ENCODE measurements around the gene SEPSECS. TPM values are rescaled to one million over a fixed set of nuclear protein-coding genes. Genes with fewer than 3 reads are reported as not detected.

The SEPSECS gene
- polyA plus RNA-seq, 4 donors: 5.7 to 23.0 (median 16.7) TPM

DNA sequence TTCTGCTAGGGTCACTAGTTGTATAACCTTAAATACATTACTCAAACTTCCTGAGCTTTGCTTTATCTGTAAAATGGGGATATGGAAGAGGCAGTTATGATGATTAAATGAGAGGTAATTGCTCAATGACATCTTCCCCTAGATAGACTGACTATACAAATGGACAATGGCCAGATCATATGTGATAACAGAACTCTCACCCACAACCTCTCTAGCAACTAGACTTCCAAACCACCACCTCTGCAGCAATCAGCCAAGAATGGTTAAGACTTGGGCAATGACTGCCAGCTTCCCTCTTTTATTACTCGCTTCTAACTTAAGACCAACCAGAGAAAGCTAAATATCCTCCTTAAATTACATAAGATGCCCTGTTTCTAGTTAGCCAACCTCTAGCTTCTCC lies 2.9 kb upstream of the SEPSECS start:
- no peak for FAIRE-seq
- H3K4me3 ChIP-seq (ENCODE audit: low read depth in 1 of 3, low read length in 3 of 3): no peak overlapping the region
- DNase-seq: no peak
- 95 to 96% (median 96%) methylated on average over 1 of the region's 1 CpG for WGBS, 3 donors
- peaks cover 0 to 7% (median 2%) of the 10 kb centered on the region in 3 donors for H3K36me3 ChIP-seq (ENCODE audit: control insufficient read depth in 3 of 3, insufficient read depth in 2 of 3, low read depth in 1 of 3, low read length in 3 of 3)
- H3K27me3 ChIP-seq (ENCODE audit: control insufficient read depth in 3 of 3, insufficient read depth in 3 of 3, low read length in 3 of 3): no peaks in the 10 kb centered on the region
- peaks cover 0 to 5% of the 10 kb centered on the region in 2 donors for H3K9me3 ChIP-seq (ENCODE audit: control insufficient read depth in 2 of 2, insufficient read depth in 1 of 2, low read depth in 1 of 2, low read length in 1 of 2)
- H3K27ac ChIP-seq (ENCODE audit: low read depth in 1 of 3, low read length in 2 of 3): no peak overlapping the region
- H3K4me1 ChIP-seq (ENCODE audit: control insufficient read depth in 3 of 3, insufficient read depth in 2 of 3, low read depth in 1 of 3, low read length in 2 of 3): peaks cover 0 to 8% (median 4%) of the 10 kb centered on the region in 3 donors

DNA sequence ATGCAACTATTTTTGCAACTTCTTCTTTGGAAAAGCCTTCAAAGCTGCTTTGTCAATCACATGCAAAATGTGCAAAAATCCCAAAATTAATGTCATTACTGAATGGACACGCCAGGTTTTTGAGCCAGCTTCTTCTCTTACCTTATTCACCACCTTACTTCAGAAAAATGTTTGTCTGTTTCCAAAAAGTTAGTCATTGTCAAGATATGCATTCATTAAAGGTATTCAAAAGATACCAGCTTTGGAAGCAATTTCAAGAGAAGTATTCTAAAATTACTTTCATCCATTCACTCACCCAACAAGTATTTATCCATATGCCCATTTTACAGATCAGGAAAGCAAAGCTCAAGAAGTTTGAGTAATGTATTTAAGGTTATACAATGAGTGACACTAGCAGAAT lies 2.3 kb upstream of the SEPSECS start:
- Histone ChIP-seq H3K9me3 (ENCODE audit: control insufficient read depth in 2 of 2, insufficient read depth in 1 of 2, low read depth in 1 of 2, low read length in 1 of 2) (peaks cover 0 to 5% of the 10 kb centered on the region in 2 donors), H3K4me1 (ENCODE audit: control insufficient read depth in 3 of 3, insufficient read depth in 2 of 3, low read depth in 1 of 3, low read length in 2 of 3) (peaks cover 0 to 8% (median 4%) of the 10 kb centered on the region in 3 donors), H3K27me3 (ENCODE audit: control insufficient read depth in 3 of 3, insufficient read depth in 3 of 3, low read length in 3 of 3) (no peaks in the 10 kb centered on the region), H3K36me3 (ENCODE audit: control insufficient read depth in 3 of 3, insufficient read depth in 2 of 3, low read depth in 1 of 3, low read length in 3 of 3) (peaks cover 0 to 7% (median 2%) of the 10 kb centered on the region in 3 donors), H3K27ac (ENCODE audit: low read depth in 1 of 3, low read length in 2 of 3) (no peak overlapping the region), H3K4me3 (ENCODE audit: low read depth in 1 of 3, low read length in 3 of 3) (no peak overlapping the region)
- 53 to 91% (median 86%) methylated on average over 1 of the region's 1 CpG for WGBS, 3 donors
- DNase-seq (no peak), FAIRE-seq (no peak)

- Histone ChIP-seq H3K4me3 (ENCODE audit: low read depth in 1 of 3, low read length in 3 of 3) (peak overlapping the region in 2 of 3 donors; percentile 76 to 94), H3K27ac (ENCODE audit: low read depth in 1 of 3, low read length in 2 of 3) (peak overlapping the region; percentile 2 to 100 (median 99)), H3K36me3 (ENCODE audit: control insufficient read depth in 3 of 3, insufficient read depth in 2 of 3, low read depth in 1 of 3, low read length in 3 of 3) (peaks cover 0 to 7% (median 2%) of the 10 kb centered on the region in 3 donors), H3K27me3 (ENCODE audit: control insufficient read depth in 3 of 3, insufficient read depth in 3 of 3, low read length in 3 of 3) (no peaks in the 10 kb centered on the region), H3K9me3 (ENCODE audit: control insufficient read depth in 2 of 2, insufficient read depth in 1 of 2, low read depth in 1 of 2, low read length in 1 of 2) (peaks cover 0 to 5% of the 10 kb centered on the region in 2 donors), H3K4me1 (ENCODE audit: control insufficient read depth in 3 of 3, insufficient read depth in 2 of 3, low read depth in 1 of 3, low read length in 2 of 3) (peaks cover 0 to 8% (median 4%) of the 10 kb centered on the region in 3 donors)
- DNase-seq (peak in 1 of 2 donors; percentile 44), FAIRE-seq (no peak)
- WGBS, 3 donors: 25 to 56% (median 37%) methylated on average over 2 of the region's 2 CpGs
These were observed 1.3 kb upstream of the SEPSECS start for GRCh38 chr4:25161593-25161950.

- H3K27me3 ChIP-seq (ENCODE audit: control insufficient read depth in 3 of 3, insufficient read depth in 3 of 3, low read length in 3 of 3): no peaks in the 10 kb centered on the region
- H3K36me3 ChIP-seq (ENCODE audit: control insufficient read depth in 3 of 3, insufficient read depth in 2 of 3, low read depth in 1 of 3, low read length in 3 of 3): peaks cover 0 to 6% (median 2%) of the 10 kb centered on the region in 3 donors
- H3K27ac ChIP-seq (ENCODE audit: low read depth in 1 of 3, low read length in 2 of 3): peak overlapping the region; percentile 80 to 100 (median 99)
- DNase-seq: peak; percentile 32 to 45
- peaks cover 0 to 2% of the 10 kb centered on the region in 2 donors for H3K9me3 ChIP-seq (ENCODE audit: control insufficient read depth in 2 of 2, insufficient read depth in 1 of 2, low read depth in 1 of 2, low read length in 1 of 2)
- FAIRE-seq: no peak
- H3K4me3 ChIP-seq (ENCODE audit: low read depth in 1 of 3, low read length in 3 of 3): peak overlapping the region; percentile 40 to 94 (median 76)
- WGBS, 3 donors: 1 to 5% (median 5%) methylated on average over 16 of the region's 16 CpGs
- H3K4me1 ChIP-seq (ENCODE audit: control insufficient read depth in 3 of 3, insufficient read depth in 2 of 3, low read depth in 1 of 3, low read length in 2 of 3): peaks cover 0 to 8% (median 4%) of the 10 kb centered on the region in 3 donors
These were observed 704 bp upstream of the SEPSECS start for GRCh38 chr4:25160714-25161592.

DNA sequence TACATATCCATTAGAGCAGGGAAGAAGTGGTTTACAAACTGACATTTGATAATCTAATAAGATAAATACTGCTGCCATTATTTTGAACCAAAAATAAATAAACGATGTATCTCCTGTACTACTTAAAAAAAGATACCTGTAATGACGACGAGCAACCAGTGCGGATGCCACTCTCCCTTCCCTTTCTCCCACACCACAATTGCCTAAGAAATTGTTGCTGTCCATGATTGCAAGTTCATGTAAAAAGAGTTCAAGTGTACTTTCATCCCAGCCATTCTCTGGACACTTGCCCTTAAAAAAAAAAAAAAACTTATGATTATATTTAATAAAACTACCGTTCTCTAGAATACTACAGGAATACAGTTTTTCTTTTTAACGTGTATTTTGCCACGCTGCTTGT lies 1.4 kb downstream of the SEPSECS start:
- WGBS, 3 donors: 87 to 93% (median 89%) methylated on average over 7 of the region's 7 CpGs
- H3K4me1 ChIP-seq (ENCODE audit: control insufficient read depth in 3 of 3, insufficient read depth in 2 of 3, low read depth in 1 of 3, low read length in 2 of 3): peaks cover 0 to 10% (median 4%) of the 10 kb centered on the region in 3 donors
- peak overlapping the region in 2 of 3 donors; percentile 99 for H3K27ac ChIP-seq (ENCODE audit: low read depth in 1 of 3, low read length in 2 of 3)
- peak overlapping the region in 1 of 3 donors; percentile 94 for H3K4me3 ChIP-seq (ENCODE audit: low read depth in 1 of 3, low read length in 3 of 3)
- peaks cover 0 to 5% (median 2%) of the 10 kb centered on the region in 3 donors for H3K36me3 ChIP-seq (ENCODE audit: control insufficient read depth in 3 of 3, insufficient read depth in 2 of 3, low read depth in 1 of 3, low read length in 3 of 3)
- H3K27me3 ChIP-seq (ENCODE audit: control insufficient read depth in 3 of 3, insufficient read depth in 3 of 3, low read length in 3 of 3): no peaks in the 10 kb centered on the region
- FAIRE-seq (no peak), DNase-seq (no peak)
- no peaks in the 10 kb centered on the region for H3K9me3 ChIP-seq (ENCODE audit: control insufficient read depth in 2 of 2, insufficient read depth in 1 of 2, low read depth in 1 of 2, low read length in 1 of 2)

GRCh38 chr4:25157081-25157480 lies 3.2 kb downstream of the SEPSECS start:
- DNase-seq (no peak), FAIRE-seq (no peak)
- Histone ChIP-seq H3K9me3 (ENCODE audit: control insufficient read depth in 2 of 2, insufficient read depth in 1 of 2, low read depth in 1 of 2, low read length in 1 of 2) (no peaks in the 10 kb centered on the region), H3K4me3 (ENCODE audit: low read depth in 1 of 3, low read length in 3 of 3) (no peak overlapping the region), H3K27me3 (ENCODE audit: control insufficient read depth in 3 of 3, insufficient read depth in 3 of 3, low read length in 3 of 3) (no peaks in the 10 kb centered on the region), H3K4me1 (ENCODE audit: control insufficient read depth in 3 of 3, insufficient read depth in 2 of 3, low read depth in 1 of 3, low read length in 2 of 3) (peaks cover 0 to 11% (median 4%) of the 10 kb centered on the region in 3 donors), H3K27ac (ENCODE audit: low read depth in 1 of 3, low read length in 2 of 3) (no peak overlapping the region), H3K36me3 (ENCODE audit: control insufficient read depth in 3 of 3, insufficient read depth in 2 of 3, low read depth in 1 of 3, low read length in 3 of 3) (peaks cover 0 to 2% (median 0%) of the 10 kb centered on the region in 3 donors)
- WGBS, 3 donors: 88 to 100% (median 93%) methylated on average over 1 of the region's 1 CpG

- no peak for FAIRE-seq
- DNase-seq: peak in 1 of 2 donors; percentile 63
- H3K27ac ChIP-seq (ENCODE audit: low read depth in 1 of 3, low read length in 2 of 3): peak overlapping the region in 1 of 3 donors; percentile 90
- H3K4me3 ChIP-seq (ENCODE audit: low read depth in 1 of 3, low read length in 3 of 3): no peak overlapping the region
- peaks cover 2 to 5% (median 3%) of the 10 kb centered on the region in 3 donors for H3K36me3 ChIP-seq (ENCODE audit: control insufficient read depth in 3 of 3, insufficient read depth in 2 of 3, low read depth in 1 of 3, low read length in 3 of 3)
- 87 to 92% (median 87%) methylated on average over 5 of the region's 5 CpGs for WGBS, 3 donors
- no peaks in the 10 kb centered on the region for H3K9me3 ChIP-seq (ENCODE audit: control insufficient read depth in 2 of 2, insufficient read depth in 1 of 2, low read depth in 1 of 2, low read length in 1 of 2)
- no peaks in the 10 kb centered on the region for H3K27me3 ChIP-seq (ENCODE audit: control insufficient read depth in 3 of 3, insufficient read depth in 3 of 3, low read length in 3 of 3)
- H3K4me1 ChIP-seq (ENCODE audit: control insufficient read depth in 3 of 3, insufficient read depth in 2 of 3, low read depth in 1 of 3, low read length in 2 of 3): peaks cover 0 to 4% (median 4%) of the 10 kb centered on the region in 3 donors
These were observed 4.3 kb downstream of the SEPSECS start for GRCh38 chr4:25155947-25156346.

GRCh38 chr4:25154594-25155265 lies 5.5 kb downstream of the SEPSECS start:
- Histone ChIP-seq H3K27me3 (ENCODE audit: control insufficient read depth in 3 of 3, insufficient read depth in 3 of 3, low read length in 3 of 3) (no peaks in the 10 kb centered on the region), H3K9me3 (ENCODE audit: control insufficient read depth in 2 of 2, insufficient read depth in 1 of 2, low read depth in 1 of 2, low read length in 1 of 2) (no peaks in the 10 kb centered on the region), H3K4me3 (ENCODE audit: low read depth in 1 of 3, low read length in 3 of 3) (peak overlapping the region in 1 of 3 donors; percentile 21), H3K27ac (ENCODE audit: low read depth in 1 of 3, low read length in 2 of 3) (peak overlapping the region; percentile 50 to 90 (median 68)), H3K4me1 (ENCODE audit: control insufficient read depth in 3 of 3, insufficient read depth in 2 of 3, low read depth in 1 of 3, low read length in 2 of 3) (peaks cover 0 to 4% (median 4%) of the 10 kb centered on the region in 3 donors), H3K36me3 (ENCODE audit: control insufficient read depth in 3 of 3, insufficient read depth in 2 of 3, low read depth in 1 of 3, low read length in 3 of 3) (peaks cover 2 to 9% (median 5%) of the 10 kb centered on the region in 3 donors)
- FAIRE-seq (peak; percentile 49), DNase-seq (peak; percentile 88 to 89)
- WGBS, 3 donors: 12 to 63% (median 30%) methylated on average over 4 of the region's 4 CpGs

Data from small intestine (tissue), 7 donors.